NCI-H748 (cell line): ENCODE measurements around the gene PRKCZ.
"Not testable (repeated sequence)": the region's sequence is repeated elsewhere in the genome, so short reads cannot be mapped to it uniquely, and the experiment has no call there.

Experiments used
- DNase-seq: peaks from one replicate; lab custom pipeline; 2025; ENCODE audit not compliant: unreplicated experiment; lab: John Stamatoyannopoulos, UW

Gene PRKCZ

GRCh38 chr1:2112280-2112701 is 62.1 kb downstream of the PRKCZ start:
- no peak for DNase-seq

- DNase-seq = no peak
Measured at GRCh38 chr1:2113620-2114135, 63.5 kb downstream of the PRKCZ start.

GRCh38 chr1:2114635-2115007 is 64.4 kb downstream of the PRKCZ start:
- DNase-seq = not testable (repeated sequence)

GRCh38 chr1:2115008-2115641 is 64.9 kb downstream of the PRKCZ start:
- peak; percentile 6 for DNase-seq

GRCh38 chr1:2115702-2116341 is 65.6 kb downstream of the PRKCZ start:
- no peak for DNase-seq

GRCh38 chr1:2119886-2120285 is 69.7 kb downstream of the PRKCZ start:
- DNase-seq = no peak

DNA sequence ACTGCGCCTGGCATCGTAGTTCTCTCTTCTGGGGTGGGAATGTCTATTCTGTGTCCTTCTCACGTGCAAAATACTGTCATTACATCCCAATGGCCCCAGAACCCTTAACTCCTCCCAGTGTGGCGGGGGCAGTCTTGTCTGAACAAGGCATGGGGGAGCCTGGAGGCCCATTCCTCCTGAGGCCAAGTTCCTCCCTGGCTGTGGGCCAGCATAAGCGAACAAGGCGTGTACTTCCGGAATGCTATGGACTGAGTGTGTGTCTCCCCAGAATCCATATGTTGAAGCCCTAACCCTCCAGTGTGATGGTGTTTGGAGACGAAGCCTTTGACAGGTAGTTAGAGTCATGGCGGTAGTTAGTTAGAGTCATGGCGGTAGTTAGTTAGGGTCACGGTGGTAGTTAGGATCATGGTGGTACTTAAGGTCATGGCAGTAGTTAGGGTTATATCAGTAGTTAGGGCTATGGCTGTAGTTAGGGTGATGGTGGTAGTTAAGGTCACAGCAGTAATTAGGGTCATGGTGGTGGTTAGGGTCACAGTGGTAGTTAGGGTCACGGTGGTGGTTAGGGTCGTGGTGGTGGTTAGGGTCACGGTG is 71.0 kb downstream of the PRKCZ start:
- DNase-seq = no peak

- not testable (repeated sequence) for DNase-seq
Measured at GRCh38 chr1:2121794-2122193, 71.6 kb downstream of the PRKCZ start.

DNA sequence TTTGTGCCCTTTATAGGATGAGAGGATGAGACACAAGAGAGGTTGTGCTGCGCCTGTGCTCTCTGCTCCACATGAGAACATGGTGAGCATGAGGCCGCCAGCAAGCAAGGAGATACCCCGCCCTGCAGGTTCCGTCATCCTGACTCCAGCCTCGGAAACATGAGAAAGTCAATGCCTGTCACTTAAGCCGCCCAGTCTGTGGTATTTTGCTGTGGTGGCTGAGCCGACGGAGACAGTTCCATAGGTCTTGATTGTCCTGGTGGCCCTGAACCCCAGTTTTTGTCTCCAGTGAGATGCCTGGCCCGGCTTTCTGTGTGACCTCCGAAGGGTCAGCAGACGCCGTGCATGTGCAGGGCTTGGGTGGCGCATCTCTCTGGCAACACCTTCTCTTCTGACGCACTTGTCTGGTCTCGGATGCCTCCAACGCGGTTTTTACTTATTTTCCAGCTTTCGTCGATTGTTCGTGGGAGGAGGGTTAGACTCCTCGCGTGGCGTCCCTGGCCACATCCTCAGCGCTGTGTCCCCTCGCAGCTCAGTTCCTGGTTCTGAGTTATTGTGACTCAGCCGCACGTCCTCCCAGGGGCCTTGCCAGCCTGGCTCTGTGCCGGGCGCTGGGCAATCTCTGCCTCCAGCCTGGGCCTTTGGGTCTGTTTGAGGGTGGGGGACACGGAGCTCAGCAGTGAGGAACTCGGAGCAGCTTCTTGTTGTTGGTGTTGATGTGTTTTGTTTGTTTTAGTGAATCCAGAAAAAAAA is 74.4 kb downstream of the PRKCZ start:
- no peak for DNase-seq

DNA sequence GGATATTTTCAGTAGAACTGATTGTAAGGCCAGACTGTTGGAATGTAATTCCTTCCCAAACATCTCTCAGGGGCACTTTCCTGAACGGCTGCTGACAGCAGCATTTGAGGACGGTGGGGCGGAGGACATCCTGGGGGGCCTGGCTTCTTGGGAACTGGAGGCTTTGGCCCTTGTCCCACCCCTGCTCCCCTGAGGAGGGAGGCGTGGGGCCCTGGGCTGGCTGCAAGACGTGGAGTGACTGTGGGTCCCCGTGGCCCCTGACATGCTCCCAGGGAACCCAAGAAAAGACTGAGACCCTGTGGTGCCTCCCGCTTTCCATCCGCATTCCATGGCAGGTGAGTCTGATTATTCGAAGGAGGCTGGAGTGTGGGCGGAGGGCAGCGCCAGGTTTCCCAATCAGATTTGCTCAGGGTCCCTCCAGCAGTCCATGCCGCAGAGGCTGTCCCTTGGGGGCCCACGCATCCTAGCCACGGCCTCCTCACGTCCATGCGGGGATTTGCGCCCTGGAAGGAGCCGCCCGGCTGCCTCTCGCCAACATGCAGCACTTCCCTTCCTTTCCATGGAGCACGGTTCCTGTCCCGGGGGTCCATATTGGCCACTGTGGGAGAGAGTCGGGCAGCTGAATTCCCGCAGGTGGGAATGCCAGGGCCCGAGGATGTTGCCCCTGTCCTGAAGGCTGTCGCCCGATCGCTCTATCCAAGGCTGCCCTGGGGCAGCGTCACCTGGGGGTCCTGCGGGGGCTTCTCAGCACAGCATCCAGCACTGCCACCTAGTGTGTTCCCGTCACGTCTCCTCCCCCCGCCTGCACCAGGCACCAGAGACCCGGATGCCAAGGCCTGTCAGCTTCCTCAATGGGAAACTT is 75.4 kb downstream of the PRKCZ start:
- no peak for DNase-seq

DNA sequence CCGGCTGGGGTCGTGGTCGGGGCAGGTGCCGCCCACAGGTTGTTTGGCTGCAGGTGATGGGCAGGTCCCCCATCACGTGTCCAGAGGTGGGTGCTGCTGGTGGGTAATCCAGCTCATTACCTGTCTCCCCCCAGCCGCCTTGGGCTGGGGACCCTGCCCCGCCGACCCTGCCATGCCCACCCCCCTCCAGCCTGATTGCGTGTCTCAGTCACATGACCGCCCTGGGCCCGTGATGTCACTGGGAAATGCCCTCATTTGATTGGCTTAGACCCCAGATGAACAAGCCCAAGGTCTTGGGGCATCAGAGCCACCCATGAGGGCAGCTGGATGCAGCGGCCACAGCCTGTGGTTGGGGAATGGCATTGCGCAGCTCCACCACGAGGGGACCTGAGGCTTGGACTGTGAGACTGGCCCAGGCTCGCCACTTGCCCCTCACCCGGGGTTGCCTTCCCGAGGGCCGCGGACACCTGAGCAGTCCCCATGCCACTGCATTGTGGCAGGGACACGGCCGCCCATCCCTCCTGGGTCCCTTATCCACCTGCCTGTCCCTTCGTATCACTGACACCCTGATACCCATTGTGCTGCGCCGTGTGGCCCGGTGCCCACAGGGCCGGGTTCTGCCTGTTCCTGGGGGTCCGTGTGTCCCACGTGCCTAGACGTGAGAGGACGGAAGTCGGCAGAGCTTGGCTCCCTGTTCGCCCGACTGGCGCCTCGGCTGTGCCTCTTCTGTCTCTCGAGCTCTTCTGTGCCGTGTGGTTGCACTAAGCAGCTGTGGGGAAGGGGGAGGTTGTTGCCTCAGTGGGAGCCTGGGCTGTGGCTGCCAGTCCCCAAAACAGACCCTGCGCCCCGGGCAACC is 76.3 kb downstream of the PRKCZ start:
- DNase-seq = no peak

- no peak for DNase-seq
Measured at GRCh38 chr1:2127187-2128145, 77.3 kb downstream of the PRKCZ start.

- no peak for DNase-seq
Measured at GRCh38 chr1:2128189-2128901, 78.1 kb downstream of the PRKCZ start.

- no peak for DNase-seq
Measured at GRCh38 chr1:2129256-2129943, 79.2 kb downstream of the PRKCZ start.

GRCh38 chr1:2130156-2130555 is 79.9 kb downstream of the PRKCZ start:
- no peak for DNase-seq

DNA sequence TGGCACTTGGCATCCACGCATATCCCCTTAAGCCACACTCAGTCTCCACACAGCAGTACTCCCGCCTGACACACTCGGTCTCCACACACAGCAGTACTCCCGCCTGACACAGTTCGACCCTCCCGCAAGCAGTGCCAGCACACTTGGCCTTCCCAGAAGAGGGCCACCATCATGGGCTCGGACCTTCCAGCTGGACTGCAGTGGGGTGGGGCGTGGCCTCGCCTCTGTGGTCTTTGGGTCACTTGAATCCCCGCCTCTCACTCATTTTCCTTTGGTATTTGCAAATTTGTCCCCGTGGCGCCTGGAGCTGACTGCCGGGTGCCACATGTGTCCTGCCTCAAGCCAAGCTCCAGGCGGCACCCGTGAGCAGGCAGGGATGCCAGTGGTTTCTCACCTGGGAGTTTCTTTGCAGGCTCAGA is 80.7 kb downstream of the PRKCZ start:
- no peak for DNase-seq
